ENCODE data around the gene ODAD4.

GRCh38 chr17:41918314-41919164 lies 11.9 kb upstream of the ODAD4 start, which contains the start of gene ACLY:
- no peak for TF ChIP-seq GATA2 (IDR thresholded peaks at IDR 0.05; ENCODE audit: low read depth, low read length)
- TF ChIP-seq GATA3 (IDR thresholded peaks at IDR 0.05; ENCODE audit: low read depth, low read length), result no peak

Data from SH-SY5Y (cell line).